NCI-H2196 (cell line): ENCODE results near the gene TOMM34.

ENCODE experiments used
- DNase-seq: peaks from one replicate; lab custom pipeline; 2025; ENCODE audit not compliant: unreplicated experiment; lab: John Stamatoyannopoulos, UW

The TOMM34 gene

GRCh38 chr20:44963325-44964215 lies 3.4 kb upstream of the TOMM34 start:
- no peak for DNase-seq

GRCh38 chr20:44962483-44962882 lies 2.3 kb upstream of the TOMM34 start:
- DNase-seq = no peak

GRCh38 chr20:44961870-44962267 lies 1.7 kb upstream of the TOMM34 start:
- no peak for DNase-seq

GRCh38 chr20:44961011-44961869 lies 1.0 kb upstream of the TOMM34 start:
- no peak for DNase-seq

GRCh38 chr20:44959638-44960102 lies 527 bp downstream of the TOMM34 start:
- no peak for DNase-seq

- no peak for DNase-seq
Measured at GRCh38 chr20:44959082-44959637, 1.0 kb downstream of the TOMM34 start.

- DNase-seq = no peak
Measured at GRCh38 chr20:44958276-44958675, 1.9 kb downstream of the TOMM34 start.

- DNase-seq = no peak
Measured at GRCh38 chr20:44956410-44956809, 3.8 kb downstream of the TOMM34 start.

GRCh38 chr20:44955270-44955669 lies 4.9 kb downstream of the TOMM34 start:
- DNase-seq = no peak

GRCh38 chr20:44954211-44954610 lies 6.0 kb downstream of the TOMM34 start:
- no peak for DNase-seq

GRCh38 chr20:44952731-44953130 lies 7.5 kb downstream of the TOMM34 start:
- no peak for DNase-seq

GRCh38 chr20:44950368-44950767 lies 9.8 kb downstream of the TOMM34 start:
- no peak for DNase-seq

GRCh38 chr20:44948513-44948912 lies 11.7 kb downstream of the TOMM34 start:
- DNase-seq = no peak

- DNase-seq = no peak
Measured at GRCh38 chr20:44948107-44948506, 12.1 kb downstream of the TOMM34 start.

- no peak for DNase-seq
Measured at GRCh38 chr20:44946271-44946852, 13.8 kb downstream of the TOMM34 start.

GRCh38 chr20:44945261-44945660 lies 14.9 kb downstream of the TOMM34 start:
- no peak for DNase-seq

- DNase-seq = no peak
Measured at GRCh38 chr20:44943828-44944227, 16.4 kb downstream of the TOMM34 start.

GRCh38 chr20:44942264-44942973 lies 17.8 kb downstream of the TOMM34 start:
- DNase-seq = no peak

- no peak for DNase-seq
Measured at GRCh38 chr20:44941120-44941691, 19.0 kb downstream of the TOMM34 start.

- no peak for DNase-seq
Measured at GRCh38 chr20:44938637-44939036, 21.6 kb downstream of the TOMM34 start.
